ENCODE data around the gene CLMP. TPM values are rescaled to one million over a fixed set of nuclear protein-coding genes. Genes with fewer than 3 reads are reported as not detected.
"Not testable (repeated sequence)": the region's sequence is repeated elsewhere in the genome, so short reads cannot be mapped to it uniquely, and the experiment has no call there.

The CLMP gene
- polyA plus RNA-seq, 4 donors, result 27.6 to 49.2 (median 36.7) TPM

DNA sequence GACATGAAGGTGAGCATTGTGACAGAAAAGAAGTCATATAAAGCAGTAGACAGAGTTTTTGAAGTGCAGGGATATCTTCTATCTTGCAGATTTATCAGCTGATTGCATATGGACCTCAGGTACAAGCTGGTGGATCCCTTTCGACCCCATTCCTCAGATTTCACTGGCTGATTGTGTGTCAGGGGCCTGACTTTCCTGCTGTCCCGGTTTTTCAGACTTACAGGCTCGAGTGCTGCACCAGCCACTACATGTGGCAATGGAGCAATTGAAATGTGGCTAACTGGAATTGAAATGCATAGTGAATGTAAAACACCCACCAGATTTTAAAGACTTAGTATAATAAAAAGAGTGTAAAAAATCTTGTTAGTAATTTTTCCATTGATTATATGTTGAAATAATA is 50.3 kb downstream of the CLMP start:
- no peak for DNase-seq (ENCODE audit: low read depth in 4 of 4, low spot score in 2 of 4)

GRCh38 chr11:123143921-123144320 is 51.1 kb downstream of the CLMP start:
- no peak for DNase-seq (ENCODE audit: low read depth in 4 of 4, low spot score in 2 of 4)

GRCh38 chr11:123143476-123143875 is 51.6 kb downstream of the CLMP start:
- no peak for DNase-seq (ENCODE audit: low read depth in 4 of 4, low spot score in 2 of 4)

- no peak for DNase-seq (ENCODE audit: low read depth in 4 of 4, low spot score in 2 of 4)
Measured at GRCh38 chr11:123139206-123139605, 55.8 kb downstream of the CLMP start.

GRCh38 chr11:123137431-123138224 is 57.4 kb downstream of the CLMP start:
- peak; percentile 64 to 85 (median 76) for DNase-seq (ENCODE audit: low read depth in 4 of 4, low spot score in 2 of 4)

DNA sequence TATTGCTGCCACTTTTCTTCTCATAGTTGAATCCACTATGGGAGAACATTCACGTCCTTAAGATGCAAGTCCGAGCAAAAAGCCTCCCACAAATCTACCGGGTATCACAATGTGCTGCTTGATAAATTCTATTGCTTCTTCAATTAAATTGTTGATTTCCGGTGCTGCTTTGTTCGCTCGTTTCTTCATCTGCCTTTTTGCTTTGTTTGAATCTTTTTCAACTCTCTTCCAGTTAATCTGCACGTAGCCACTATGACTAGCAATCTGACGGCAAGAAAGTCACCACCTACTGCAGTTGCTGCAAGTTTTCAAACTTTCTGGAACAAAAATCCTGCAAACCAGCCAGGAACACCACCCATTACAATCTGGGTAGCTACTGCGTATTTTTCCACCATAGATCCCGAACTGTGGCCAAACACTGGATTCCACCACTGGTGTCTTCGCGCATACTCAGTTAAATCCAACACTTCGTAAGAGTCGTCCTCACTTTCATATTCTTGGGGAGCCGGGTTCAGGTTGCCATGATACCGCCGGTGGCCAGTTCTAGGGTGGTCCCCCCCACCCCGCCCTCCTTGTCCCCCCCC is 59.1 kb downstream of the CLMP start:
- no peak for DNase-seq (ENCODE audit: low read depth in 4 of 4, low spot score in 2 of 4)

- no peak for DNase-seq (ENCODE audit: low read depth in 4 of 4, low spot score in 2 of 4)
Measured at GRCh38 chr11:123132881-123133280, 62.2 kb downstream of the CLMP start.

GRCh38 chr11:123132034-123132766 is 62.8 kb downstream of the CLMP start:
- not testable (repeated sequence) for DNase-seq (ENCODE audit: low read depth in 4 of 4, low spot score in 2 of 4)

- DNase-seq (ENCODE audit: low read depth in 4 of 4, low spot score in 2 of 4), result no peak
Measured at GRCh38 chr11:123129920-123130319, 65.1 kb downstream of the CLMP start.

DNA sequence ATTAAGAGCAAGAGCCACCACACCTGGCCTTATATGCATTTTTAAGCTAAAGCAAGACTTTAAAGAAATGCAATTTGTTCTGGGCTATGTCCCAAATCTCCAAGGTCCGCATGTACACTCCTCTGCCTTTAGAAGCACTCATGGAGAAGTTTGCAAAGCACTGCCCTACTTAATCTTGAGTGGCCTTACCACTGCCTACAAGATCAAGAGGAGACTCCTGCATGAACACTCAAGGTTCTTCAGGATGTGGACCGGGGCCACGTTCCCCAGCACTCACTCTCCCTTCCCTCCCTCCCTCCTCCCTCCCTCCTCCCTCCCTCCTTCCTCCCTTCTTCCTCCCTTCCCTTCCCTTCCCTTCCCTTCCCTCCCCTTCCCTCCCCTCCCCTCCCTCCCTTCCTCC is 69.9 kb downstream of the CLMP start:
- DNase-seq (ENCODE audit: low read depth in 4 of 4, low spot score in 2 of 4), result no peak

DNA sequence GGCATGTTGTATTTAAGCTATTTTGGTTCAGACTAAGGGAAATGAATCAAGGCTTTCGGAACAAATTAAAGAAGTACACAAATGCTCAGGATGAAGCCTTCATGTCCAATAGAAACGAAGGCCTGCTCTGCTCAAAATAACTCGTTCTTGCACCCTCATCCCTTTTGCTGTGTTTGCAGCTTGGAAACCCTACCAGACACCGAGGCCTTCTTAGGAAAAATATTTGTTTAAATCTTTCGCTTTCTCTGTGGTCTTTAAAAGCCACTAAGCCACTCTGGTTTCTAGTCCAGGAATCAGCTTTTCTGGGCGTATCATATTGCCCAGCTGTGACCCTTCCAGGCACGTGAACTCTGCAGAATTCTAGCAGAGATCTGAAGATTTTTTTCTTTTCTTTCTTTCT is 72.2 kb downstream of the CLMP start:
- DNase-seq (ENCODE audit: low read depth in 4 of 4, low spot score in 2 of 4), result no peak

- DNase-seq (ENCODE audit: low read depth in 4 of 4, low spot score in 2 of 4), result no peak
Measured at GRCh38 chr11:123122341-123122740, 72.7 kb downstream of the CLMP start.

DNA sequence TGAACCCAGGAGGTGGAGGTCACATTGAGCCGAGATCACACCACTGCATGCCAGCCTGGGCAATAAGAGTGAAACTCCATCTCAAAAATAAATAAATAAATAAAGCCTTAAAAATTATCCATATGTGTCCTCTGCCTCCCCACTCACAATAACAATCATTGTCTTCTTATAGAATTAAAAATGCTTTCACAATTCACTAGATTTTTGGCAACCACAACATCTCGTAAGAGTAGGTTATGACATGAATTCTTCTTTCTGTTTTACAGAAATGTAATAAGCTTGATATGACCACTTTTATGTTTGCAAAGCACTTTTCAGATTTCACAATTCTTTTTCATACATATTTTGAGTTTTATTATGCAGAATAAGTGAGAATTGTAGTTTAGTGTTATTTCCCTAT is 78.6 kb downstream of the CLMP start:
- no peak for DNase-seq (ENCODE audit: low read depth in 4 of 4, low spot score in 2 of 4)

- peak in 1 of 4 donors; percentile 38 for DNase-seq (ENCODE audit: low read depth in 4 of 4, low spot score in 2 of 4)
Measured at GRCh38 chr11:123111465-123111864, 83.6 kb downstream of the CLMP start.

- DNase-seq (ENCODE audit: low read depth in 4 of 4, low spot score in 2 of 4), result no peak
Measured at GRCh38 chr11:123110397-123110796, 84.7 kb downstream of the CLMP start.

- DNase-seq (ENCODE audit: low read depth in 4 of 4, low spot score in 2 of 4), result no peak
Measured at GRCh38 chr11:123107945-123108495, 87.0 kb downstream of the CLMP start.

DNA sequence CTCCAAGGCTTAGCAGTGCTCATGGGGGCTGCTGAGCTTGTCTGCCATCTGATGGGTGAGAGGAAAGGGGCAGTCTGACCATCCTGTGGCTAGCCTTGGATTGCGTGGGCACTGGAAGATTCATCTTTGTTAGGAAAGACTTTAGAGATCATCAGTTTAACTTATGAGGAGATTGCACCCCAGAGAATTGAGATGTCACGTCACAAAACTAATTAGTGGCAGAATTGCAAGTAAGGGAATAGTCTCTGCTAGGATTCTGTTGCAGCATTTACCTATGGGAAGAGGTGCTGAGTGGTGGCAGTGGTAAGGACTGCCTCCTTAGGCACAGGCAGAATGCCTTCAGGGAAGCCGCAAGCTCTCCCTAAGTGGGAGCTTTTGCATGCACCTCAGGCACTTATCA is 90.4 kb downstream of the CLMP start:
- DNase-seq (ENCODE audit: low read depth in 4 of 4, low spot score in 2 of 4), result no peak

GRCh38 chr11:123103326-123103980 is 91.6 kb downstream of the CLMP start:
- peak; percentile 48 to 70 (median 58) for DNase-seq (ENCODE audit: low read depth in 4 of 4, low spot score in 2 of 4)

DNA sequence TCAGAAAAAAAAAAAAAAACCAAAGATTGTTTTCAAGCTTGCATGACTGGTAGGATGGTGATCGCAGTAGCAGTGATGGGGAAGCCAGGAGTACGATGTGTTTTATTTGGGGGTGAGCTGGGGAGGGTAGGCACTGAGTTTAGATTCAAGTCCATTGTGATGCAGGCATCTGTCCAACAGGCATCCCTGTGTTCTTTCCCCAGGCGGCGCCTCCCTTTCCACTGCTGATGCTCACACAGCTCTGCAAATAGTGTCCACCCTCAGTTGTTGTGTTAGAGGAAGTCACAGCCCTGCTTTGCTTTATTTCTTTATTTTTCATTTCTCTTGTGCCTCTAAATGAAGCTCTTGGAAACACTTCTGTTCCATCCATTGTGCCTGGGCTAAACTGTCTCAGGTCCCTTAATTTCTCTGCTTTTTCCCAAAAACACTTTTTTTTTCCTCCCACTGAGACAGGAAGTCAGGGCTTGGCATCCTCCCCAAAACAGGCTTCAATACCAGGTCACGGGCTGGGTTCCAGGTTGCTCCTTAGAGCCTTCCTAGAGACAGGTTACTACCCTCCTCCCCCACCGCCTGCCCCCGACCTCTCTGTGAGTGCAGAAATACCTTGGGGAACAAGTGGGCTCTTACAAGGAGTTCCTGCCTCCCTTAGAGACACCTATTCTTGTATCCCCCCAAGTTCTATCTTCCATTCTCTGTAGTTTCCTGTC is 94.5 kb downstream of the CLMP start:
- DNase-seq (ENCODE audit: low read depth in 4 of 4, low spot score in 2 of 4), result no peak

- no peak for DNase-seq (ENCODE audit: low read depth in 4 of 4, low spot score in 2 of 4)
Measured at GRCh38 chr11:123098990-123099389, 96.1 kb downstream of the CLMP start.
